Esophagus muscularis mucosa (tissue), 4 donors: ENCODE data around the gene LIPC. TPM values are rescaled to one million over a fixed set of nuclear protein-coding genes. Genes with fewer than 3 reads are reported as not detected.
A peak's percentile ranks its signal among the peaks of the same experiment; 100 is the strongest.

Experiments
- DNase-seq: peaks from one replicate; pipeline ENCODE4 v3.0.0-alpha.2; 2017; ENCODE audit errors: extremely low spot score
- H3K27ac ChIP-seq, 4 donors: fragments of 200-600 bp; sonication (generic); replicated peaks in 1 of 4; 1 replicate in 3 of 4; 2 replicates in 1 of 4; pipeline ENCODE4 v1.5.1; 2016 to 2019; ENCODE audit warnings: mild to moderate bottlenecking in 1 of 4
- H3K27me3 ChIP-seq, 4 donors: fragments of 200-600 bp; sonication (generic); one replicate each; pipeline versions ENCODE4 v1.5.1 to v1.6.0; 2016 to 2019
- H3K36me3 ChIP-seq, 4 donors: fragments of 200-600 bp; sonication (generic); one replicate each; pipeline ENCODE4 v1.5.1; 2016 to 2019
- H3K4me1 ChIP-seq, 4 donors: fragments of 200-600 bp; sonication (generic); one replicate each; pipeline ENCODE4 v1.5.1; 2016 to 2019
- H3K4me3 ChIP-seq, 4 donors: fragments of 200-600 bp; sonication (generic); 1 replicate in 2 of 4; 2 replicates in 2 of 4; pipeline ENCODE4 v1.5.1; 2016 to 2019; ENCODE audit warnings: mild to moderate bottlenecking in 4 of 4, moderate library complexity in 1 of 4
- H3K9me3 ChIP-seq, 4 donors: fragments of 200-600 bp; sonication (generic); 1 replicate in 3 of 4; 2 replicates in 1 of 4; pipeline ENCODE4 v1.5.1; 2016 to 2019
- CTCF ChIP-seq, 3 experiments: fragments of 200-600 bp in 2 of 3; fragments of 450-650 bp in 1 of 3; sonication (generic) in 2 of 3; IDR thresholded peaks; one replicate each; pipeline ENCODE4 v1.5.1; 2017 to 2019; ENCODE audit warnings: antibody characterized with exemption in 3 of 3, mild to moderate bottlenecking in 2 of 3, moderate library complexity in 1 of 3
- EP300 ChIP-seq: sonication (generic); formaldehyde crosslinking; IDR thresholded peaks from one replicate; pipeline ENCODE4 v1.6.1; 2017; ENCODE audit warnings: antibody characterized with exemption
- POLR2A ChIP-seq: fragments of 450-650 bp; IDR thresholded peaks from one replicate; pipeline ENCODE4 v1.6.1; 2017; ENCODE audit warnings: antibody characterized with exemption, moderate library complexity, mild to moderate bottlenecking, low read depth
- POLR2AphosphoS5 ChIP-seq, 2 donors: sonication (generic); formaldehyde crosslinking; IDR thresholded peaks; one replicate each; pipeline ENCODE4 v1.6.1; 2017; ENCODE audit warnings: antibody characterized with exemption in 2 of 2
- WGBS: methylation state at CpG from one replicate; pipeline ENCODE4 v1.1.5; 2018; 5-methylcytosine and 5-hydroxymethylcytosine counted together
- intact Hi-C: fragments of 100-400 bp; cut with DNase I; formaldehyde crosslinking; loops from one replicate; pipeline ENCODE4 v1.15.1; 2023
- total RNA-seq, 4 donors: library from RNA; depleted of rRNA; stranded (reverse); fragments of >200 nt; gene quantifications; one replicate each; pipeline versions ENCODE4 v1.1.0 to v1.2.1, GENCODE V29; 2016

The LIPC gene
- total RNA-seq, 4 donors from 2014 or later: 0.06 to 0.63 (median 0.37) TPM

GRCh38 chr15:58545307-58546065 lies 113.7 kb downstream of the LIPC start:
- Histone ChIP-seq H3K9me3 (no peaks in the 10 kb centered on the region), H3K4me1 (peaks cover 35 to 46% (median 41%) of the 10 kb centered on the region in 4 donors), H3K27me3 (no peaks in the 10 kb centered on the region), H3K27ac (no peak overlapping the region), H3K36me3 (no peaks in the 10 kb centered on the region), H3K4me3 (no peak overlapping the region)
- no peak for TF ChIP-seq POLR2A
- no peak for TF ChIP-seq CTCF (IDR thresholded peaks at IDR 0.05)
- no peak for TF ChIP-seq POLR2AphosphoS5 (IDR thresholded peaks at IDR 0.05)
- TF ChIP-seq EP300: no peak
- no peak for DNase-seq
- intact Hi-C loops: no loop called here
- WGBS: 94% methylated on average over 14 of the region's 18 CpGs

- no peaks in the 10 kb centered on the region for H3K36me3 ChIP-seq
- no peak overlapping the region for H3K27ac ChIP-seq
- intact Hi-C loops: no loop called here
- H3K4me3 ChIP-seq: no peak overlapping the region
- H3K4me1 ChIP-seq: peaks cover 35 to 48% (median 42%) of the 10 kb centered on the region in 4 donors
- WGBS: 87% methylated on average over 9 of the region's 9 CpGs
- no peak for DNase-seq
- TF ChIP-seq POLR2A (no peak), CTCF (IDR thresholded peaks at IDR 0.05) (no peak), EP300 (no peak), POLR2AphosphoS5 (IDR thresholded peaks at IDR 0.05) (no peak)
- H3K27me3 ChIP-seq: no peaks in the 10 kb centered on the region
- H3K9me3 ChIP-seq: no peaks in the 10 kb centered on the region
These were observed 114.3 kb downstream of the LIPC start for GRCh38 chr15:58546066-58546591.

- Histone ChIP-seq H3K9me3 (no peaks in the 10 kb centered on the region), H3K36me3 (no peaks in the 10 kb centered on the region), H3K27ac (peak overlapping the region; percentile 10 to 55 (median 32)), H3K4me1 (peaks cover 35 to 56% (median 49%) of the 10 kb centered on the region in 4 donors), H3K27me3 (no peaks in the 10 kb centered on the region), H3K4me3 (no peak overlapping the region)
- intact Hi-C loops: no loop called here
- DNase-seq: no peak
- WGBS: 61% methylated on average over 13 of the region's 13 CpGs
- TF ChIP-seq EP300: no peak
- peak in 1 of 2 donors; percentile 38 for TF ChIP-seq POLR2AphosphoS5 (IDR thresholded peaks at IDR 0.05)
These were observed 115.1 kb downstream of the LIPC start for GRCh38 chr15:58546635-58547627.

GRCh38 chr15:58547628-58548307 lies 116.0 kb downstream of the LIPC start:
- intact Hi-C loops: no loop called here
- DNase-seq: no peak
- Histone ChIP-seq H3K27me3 (no peaks in the 10 kb centered on the region), H3K4me1 (peaks cover 35 to 64% (median 57%) of the 10 kb centered on the region in 4 donors), H3K9me3 (no peaks in the 10 kb centered on the region), H3K4me3 (no peak overlapping the region), H3K36me3 (no peaks in the 10 kb centered on the region), H3K27ac (peak overlapping the region in 2 of 4 donors; percentile 10 to 35)
- no peak for TF ChIP-seq POLR2AphosphoS5 (IDR thresholded peaks at IDR 0.05)
- TF ChIP-seq CTCF (IDR thresholded peaks at IDR 0.05): no peak
- TF ChIP-seq EP300: no peak
- TF ChIP-seq POLR2A: no peak
- 93% methylated on average over 9 of the region's 9 CpGs for WGBS
